ENCODE data around the gene CDHR3. TPM values are rescaled to one million over a fixed set of nuclear protein-coding genes. Genes with fewer than 3 reads are reported as not detected.

CDHR3 gene
- total and polyA plus RNA-seq, 4 donors = 1.0 to 10.5 (median 1.8) TPM

DNA sequence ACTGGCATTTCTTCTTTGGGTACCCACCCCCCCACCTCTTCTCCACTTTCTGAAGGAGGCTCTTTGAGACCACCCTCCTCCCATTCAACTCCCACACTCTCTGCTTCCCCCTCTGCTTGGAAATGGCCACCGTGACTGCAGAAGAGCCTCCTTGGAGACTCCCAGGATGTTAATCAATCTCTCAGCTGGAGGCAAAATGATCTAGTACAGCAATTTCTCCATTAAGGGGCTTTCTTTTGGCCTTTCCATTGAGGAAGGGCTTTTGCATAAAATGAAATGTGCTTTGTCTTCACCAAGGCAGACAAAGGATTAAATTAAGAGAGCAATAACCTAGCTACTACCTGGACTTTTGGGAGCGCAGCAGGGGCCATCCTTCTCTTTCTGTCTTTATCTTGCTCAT, 26.1 kb downstream of the CDHR3 start:
- Histone ChIP-seq H3K9me3 (ENCODE audit: control insufficient read depth in 4 of 4, low read length in 3 of 4) (no peaks in the 10 kb centered on the region), H3K4me3 (ENCODE audit: low read depth in 1 of 3, low read length in 3 of 3) (no peak overlapping the region), H3K4me1 (ENCODE audit: control insufficient read depth in 4 of 4, insufficient read depth in 4 of 4, low read length in 3 of 4) (no peaks in the 10 kb centered on the region), H3K27ac (ENCODE audit: low read depth in 1 of 2, low read length in 2 of 2) (no peak overlapping the region), H3K9ac (ENCODE audit: low read depth in 1 of 2, low read length in 2 of 2) (no peak overlapping the region), H3K36me3 (ENCODE audit: control insufficient read depth in 4 of 4, insufficient read depth in 3 of 4, low read depth in 1 of 4, low read length in 3 of 4) (no peaks in the 10 kb centered on the region), H3K27me3 (ENCODE audit: control insufficient read depth in 4 of 4, insufficient read depth in 4 of 4, low read length in 3 of 4) (no peaks in the 10 kb centered on the region)
- TF ChIP-seq FOXA2 (IDR thresholded peaks at IDR 0.05) (no peak), RAD21 (IDR thresholded peaks at IDR 0.05) (no peak), FOXA1 (IDR thresholded peaks at IDR 0.05) (no peak), SP1 (IDR thresholded peaks at IDR 0.05) (no peak), GABPA (IDR thresholded peaks at IDR 0.05 in 1 of 2, conservative IDR thresholded peaks at IDR 0.05 in 1 of 2) (no peak), HNF4G (IDR thresholded peaks at IDR 0.05) (no peak), RXRA (IDR thresholded peaks at IDR 0.05) (no peak), TAF1 (conservative IDR thresholded peaks at IDR 0.05) (no peak), JUND (IDR thresholded peaks at IDR 0.05) (no peak), YY1 (IDR thresholded peaks at IDR 0.05) (no peak), HNF4A (conservative IDR thresholded peaks at IDR 0.05) (no peak), NR2F2 (IDR thresholded peaks at IDR 0.05) (no peak), EGR1 (IDR thresholded peaks at IDR 0.05; ENCODE audit: low read depth in 2 of 2) (no peak)
- TF ChIP-seq, protein P1, sequence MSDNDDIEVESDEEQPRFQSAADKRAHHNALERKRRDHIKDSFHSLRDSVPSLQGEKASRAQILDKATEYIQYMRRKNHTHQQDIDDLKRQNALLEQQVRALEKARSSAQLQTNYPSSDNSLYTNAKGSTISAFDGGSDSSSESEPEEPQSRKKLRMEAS (IDR thresholded peaks at IDR 0.05) = no peak
- TF ChIP-seq, protein P2, sequence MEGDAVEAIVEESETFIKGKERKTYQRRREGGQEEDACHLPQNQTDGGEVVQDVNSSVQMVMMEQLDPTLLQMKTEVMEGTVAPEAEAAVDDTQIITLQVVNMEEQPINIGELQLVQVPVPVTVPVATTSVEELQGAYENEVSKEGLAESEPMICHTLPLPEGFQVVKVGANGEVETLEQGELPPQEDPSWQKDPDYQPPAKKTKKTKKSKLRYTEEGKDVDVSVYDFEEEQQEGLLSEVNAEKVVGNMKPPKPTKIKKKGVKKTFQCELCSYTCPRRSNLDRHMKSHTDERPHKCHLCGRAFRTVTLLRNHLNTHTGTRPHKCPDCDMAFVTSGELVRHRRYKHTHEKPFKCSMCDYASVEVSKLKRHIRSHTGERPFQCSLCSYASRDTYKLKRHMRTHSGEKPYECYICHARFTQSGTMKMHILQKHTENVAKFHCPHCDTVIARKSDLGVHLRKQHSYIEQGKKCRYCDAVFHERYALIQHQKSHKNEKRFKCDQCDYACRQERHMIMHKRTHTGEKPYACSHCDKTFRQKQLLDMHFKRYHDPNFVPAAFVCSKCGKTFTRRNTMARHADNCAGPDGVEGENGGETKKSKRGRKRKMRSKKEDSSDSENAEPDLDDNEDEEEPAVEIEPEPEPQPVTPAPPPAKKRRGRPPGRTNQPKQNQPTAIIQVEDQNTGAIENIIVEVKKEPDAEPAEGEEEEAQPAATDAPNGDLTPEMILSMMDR (IDR thresholded peaks at IDR 0.05; ENCODE audit: low read depth, low read length, missing input control) = no peak
- TF ChIP-seq, protein P3, sequence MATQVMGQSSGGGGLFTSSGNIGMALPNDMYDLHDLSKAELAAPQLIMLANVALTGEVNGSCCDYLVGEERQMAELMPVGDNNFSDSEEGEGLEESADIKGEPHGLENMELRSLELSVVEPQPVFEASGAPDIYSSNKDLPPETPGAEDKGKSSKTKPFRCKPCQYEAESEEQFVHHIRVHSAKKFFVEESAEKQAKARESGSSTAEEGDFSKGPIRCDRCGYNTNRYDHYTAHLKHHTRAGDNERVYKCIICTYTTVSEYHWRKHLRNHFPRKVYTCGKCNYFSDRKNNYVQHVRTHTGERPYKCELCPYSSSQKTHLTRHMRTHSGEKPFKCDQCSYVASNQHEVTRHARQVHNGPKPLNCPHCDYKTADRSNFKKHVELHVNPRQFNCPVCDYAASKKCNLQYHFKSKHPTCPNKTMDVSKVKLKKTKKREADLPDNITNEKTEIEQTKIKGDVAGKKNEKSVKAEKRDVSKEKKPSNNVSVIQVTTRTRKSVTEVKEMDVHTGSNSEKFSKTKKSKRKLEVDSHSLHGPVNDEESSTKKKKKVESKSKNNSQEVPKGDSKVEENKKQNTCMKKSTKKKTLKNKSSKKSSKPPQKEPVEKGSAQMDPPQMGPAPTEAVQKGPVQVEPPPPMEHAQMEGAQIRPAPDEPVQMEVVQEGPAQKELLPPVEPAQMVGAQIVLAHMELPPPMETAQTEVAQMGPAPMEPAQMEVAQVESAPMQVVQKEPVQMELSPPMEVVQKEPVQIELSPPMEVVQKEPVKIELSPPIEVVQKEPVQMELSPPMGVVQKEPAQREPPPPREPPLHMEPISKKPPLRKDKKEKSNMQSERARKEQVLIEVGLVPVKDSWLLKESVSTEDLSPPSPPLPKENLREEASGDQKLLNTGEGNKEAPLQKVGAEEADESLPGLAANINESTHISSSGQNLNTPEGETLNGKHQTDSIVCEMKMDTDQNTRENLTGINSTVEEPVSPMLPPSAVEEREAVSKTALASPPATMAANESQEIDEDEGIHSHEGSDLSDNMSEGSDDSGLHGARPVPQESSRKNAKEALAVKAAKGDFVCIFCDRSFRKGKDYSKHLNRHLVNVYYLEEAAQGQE (IDR thresholded peaks at IDR 0.05) = no peak
- TF ChIP-seq, protein P4, sequence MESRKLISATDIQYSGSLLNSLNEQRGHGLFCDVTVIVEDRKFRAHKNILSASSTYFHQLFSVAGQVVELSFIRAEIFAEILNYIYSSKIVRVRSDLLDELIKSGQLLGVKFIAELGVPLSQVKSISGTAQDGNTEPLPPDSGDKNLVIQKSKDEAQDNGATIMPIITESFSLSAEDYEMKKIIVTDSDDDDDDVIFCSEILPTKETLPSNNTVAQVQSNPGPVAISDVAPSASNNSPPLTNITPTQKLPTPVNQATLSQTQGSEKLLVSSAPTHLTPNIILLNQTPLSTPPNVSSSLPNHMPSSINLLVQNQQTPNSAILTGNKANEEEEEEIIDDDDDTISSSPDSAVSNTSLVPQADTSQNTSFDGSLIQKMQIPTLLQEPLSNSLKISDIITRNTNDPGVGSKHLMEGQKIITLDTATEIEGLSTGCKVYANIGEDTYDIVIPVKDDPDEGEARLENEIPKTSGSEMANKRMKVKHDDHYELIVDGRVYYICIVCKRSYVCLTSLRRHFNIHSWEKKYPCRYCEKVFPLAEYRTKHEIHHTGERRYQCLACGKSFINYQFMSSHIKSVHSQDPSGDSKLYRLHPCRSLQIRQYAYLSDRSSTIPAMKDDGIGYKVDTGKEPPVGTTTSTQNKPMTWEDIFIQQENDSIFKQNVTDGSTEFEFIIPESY (IDR thresholded peaks at IDR 0.05) = no peak
- TF ChIP-seq, protein P5, sequence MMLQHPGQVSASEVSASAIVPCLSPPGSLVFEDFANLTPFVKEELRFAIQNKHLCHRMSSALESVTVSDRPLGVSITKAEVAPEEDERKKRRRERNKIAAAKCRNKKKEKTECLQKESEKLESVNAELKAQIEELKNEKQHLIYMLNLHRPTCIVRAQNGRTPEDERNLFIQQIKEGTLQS (IDR thresholded peaks at IDR 0.05) = no peak
- WGBS = 92% methylated on average over 2 of the region's 2 CpGs
- DNase-seq (ENCODE audit: low spot score) = no peak

Measured in liver (tissue), 9 donors.